SU-DHL-6 (cell line): ENCODE results near the gene MAP1B.

Experiments
- CTCF ChIP-seq: fragments of 200-600 bp; sonication (generic); IDR thresholded peaks from one replicate; pipeline ENCODE4 v1.5.1; 2017; ENCODE audit warnings: antibody characterized with exemption, mild to moderate bottlenecking, low read length, moderate library complexity; ENCODE audit not compliant: insufficient read depth, poor library complexity, severe bottlenecking
- EZH2phosphoT487 ChIP-seq: fragments of 200-600 bp; sonication (generic), shearing (Covaris generic); conservative IDR thresholded peaks from 2 replicates; pipeline ENCODE4 v1.6.1; 2018; ENCODE audit warnings: mild to moderate bottlenecking, antibody characterized with exemption, low read length, moderate library complexity, mixed read lengths

DNA sequence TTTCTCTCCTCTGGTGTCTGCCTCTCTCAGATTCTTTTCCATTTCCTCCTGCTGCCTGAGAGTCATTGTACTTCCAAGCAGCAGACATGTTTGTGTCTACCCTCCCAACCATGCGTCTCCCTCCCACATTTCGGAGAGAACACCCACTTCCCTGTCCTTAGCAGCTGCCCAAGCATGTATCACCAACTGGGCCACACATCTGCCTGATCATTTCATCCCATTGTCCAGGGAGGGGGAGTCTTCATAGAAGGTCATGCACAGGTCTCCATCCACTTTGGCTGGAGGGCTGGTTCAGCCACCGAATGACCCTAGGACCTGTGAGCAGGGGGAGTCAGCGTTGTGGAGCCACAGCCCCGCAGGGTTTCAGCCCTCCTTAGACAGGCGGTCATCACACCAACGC is 75.4 kb downstream of the MAP1B start:
- TF ChIP-seq EZH2phosphoT487, result no peak
- TF ChIP-seq CTCF, result no peak
